Measurements from ENCODE around the gene PAQR8.

DNA sequence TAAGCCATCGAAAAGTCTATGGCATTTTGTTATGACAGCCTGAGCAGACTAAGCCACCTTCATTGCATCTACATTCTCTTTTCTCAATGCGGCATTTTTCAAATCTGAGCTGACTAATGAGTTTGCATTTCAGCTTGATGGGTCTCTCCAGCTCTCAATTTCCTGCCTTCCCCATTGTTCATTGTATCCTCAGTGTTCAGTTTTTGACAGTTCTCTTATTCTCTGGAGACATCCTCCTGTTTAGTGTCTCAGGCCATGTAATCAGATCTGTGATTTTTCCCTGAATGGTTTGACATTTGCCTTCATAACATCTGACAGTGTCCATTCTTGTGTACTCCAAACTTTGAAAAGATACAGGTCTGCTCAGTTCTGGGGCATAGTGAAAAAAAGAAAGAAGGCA is 49.5 kb upstream of the PAQR8 start:
- TF ChIP-seq, protein P1, sequence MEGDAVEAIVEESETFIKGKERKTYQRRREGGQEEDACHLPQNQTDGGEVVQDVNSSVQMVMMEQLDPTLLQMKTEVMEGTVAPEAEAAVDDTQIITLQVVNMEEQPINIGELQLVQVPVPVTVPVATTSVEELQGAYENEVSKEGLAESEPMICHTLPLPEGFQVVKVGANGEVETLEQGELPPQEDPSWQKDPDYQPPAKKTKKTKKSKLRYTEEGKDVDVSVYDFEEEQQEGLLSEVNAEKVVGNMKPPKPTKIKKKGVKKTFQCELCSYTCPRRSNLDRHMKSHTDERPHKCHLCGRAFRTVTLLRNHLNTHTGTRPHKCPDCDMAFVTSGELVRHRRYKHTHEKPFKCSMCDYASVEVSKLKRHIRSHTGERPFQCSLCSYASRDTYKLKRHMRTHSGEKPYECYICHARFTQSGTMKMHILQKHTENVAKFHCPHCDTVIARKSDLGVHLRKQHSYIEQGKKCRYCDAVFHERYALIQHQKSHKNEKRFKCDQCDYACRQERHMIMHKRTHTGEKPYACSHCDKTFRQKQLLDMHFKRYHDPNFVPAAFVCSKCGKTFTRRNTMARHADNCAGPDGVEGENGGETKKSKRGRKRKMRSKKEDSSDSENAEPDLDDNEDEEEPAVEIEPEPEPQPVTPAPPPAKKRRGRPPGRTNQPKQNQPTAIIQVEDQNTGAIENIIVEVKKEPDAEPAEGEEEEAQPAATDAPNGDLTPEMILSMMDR (IDR thresholded peaks at IDR 0.05; ENCODE audit: low read length): no peak
- TF ChIP-seq EZH2 (optimal IDR thresholded peaks at IDR 0.05; ENCODE audit: low read depth, low read length): no peak
